GM12878 (cell line): ENCODE measurements around the gene OR2Y1. TPM values are rescaled to one million over a fixed set of nuclear protein-coding genes. Genes with fewer than 3 reads are reported as not detected.

ENCODE experiments used
- ATAC-seq: fragments of 200-7000 bp; cut with Tn5 transposase; 3 replicates; pipeline ENCODE4 v1.9.1; 2020; ENCODE audit warnings: mild to moderate bottlenecking, moderate library complexity
- BruUV-seq: library from RNA; stranded (reverse); fragments of 400-500 nt; replicated peaks from 2 replicates; lab custom pipeline; 2021; lab: Mats Ljungman, UMichigan
- CTCF ChIA-PET: fragments of 300-600 bp; sonication (Branson Sonifier 250); formaldehyde crosslinking; extraction: SDS; loops from one replicate; lab custom pipeline; 2021; ENCODE audit warnings: inconsistent platforms; lab: Yijun Ruan, JAX
- POLR2A ChIA-PET: fragments of 350-600 bp; formaldehyde crosslinking; extraction: SDS; loops from one replicate; lab custom pipeline; 2021; ENCODE audit warnings: inconsistent platforms; lab: Charles Lee
- RAD21 ChIA-PET: fragments of 300-600 bp; sonication (Branson Sonifier 250); formaldehyde crosslinking; loops from one replicate; lab custom pipeline; 2023; ENCODE audit warnings: antibody characterized with exemption; ENCODE audit not compliant: unreplicated experiment; lab: Charles Lee
- SMC1A ChIA-PET: fragments of 300-600 bp; sonication (Branson Sonifier 250); formaldehyde crosslinking; loops from one replicate; lab custom pipeline; 2023; ENCODE audit not compliant: unreplicated experiment, uncharacterized antibody; lab: Charles Lee
- DNase-seq: peaks from one replicate; pipeline ENCODE4 v3.0.0-alpha.2; 2011; ENCODE audit warnings: low read depth, low spot score
- FAIRE-seq: peaks from 3 replicates; lab custom pipeline; 2011; peaks lifted over from hg19 to GRCh38; lab: Jason Lieb, UNC
- H2AFZ ChIP-seq: 2 replicates; pipeline ENCODE4 v1.6.0; 2011; ENCODE audit warnings: low read depth, low read length, control low read depth; ENCODE audit not compliant: control insufficient read depth
- H3K27ac ChIP-seq: 2 replicates; pipeline ENCODE4 v1.5.1; 2011; ENCODE audit warnings: control low read depth; ENCODE audit not compliant: control insufficient read depth, insufficient read depth
- H3K27me3 ChIP-seq, 2 experiments: replicated peaks in 1 of 2; 2 replicates each; pipeline versions ENCODE4 v1.6.0 to v1.6.1; 2011; ENCODE audit warnings: low read length in 1 of 2; ENCODE audit not compliant: control insufficient read depth in 2 of 2, insufficient read depth in 2 of 2
- H3K36me3 ChIP-seq, 2 experiments: 2 replicates each; pipeline ENCODE4 v1.5.1; 2011; ENCODE audit warnings: low read length in 1 of 2; ENCODE audit not compliant: control insufficient read depth in 2 of 2, insufficient read depth in 2 of 2
- H3K4me1 ChIP-seq: 2 replicates; pipeline ENCODE4 v1.6.1; 2011; ENCODE audit warnings: mild to moderate bottlenecking, low read length, moderate library complexity, mixed read lengths; ENCODE audit not compliant: control insufficient read depth, insufficient read depth
- H3K4me2 ChIP-seq: 2 replicates; pipeline ENCODE4 v1.6.0; 2011; ENCODE audit warnings: control low read depth; ENCODE audit not compliant: control insufficient read depth, insufficient read depth
- H3K4me3 ChIP-seq: fragments of 200-600 bp; sonication (generic); 2 replicates; pipeline ENCODE4 v1.5.1; 2016
- H3K79me2 ChIP-seq: 2 replicates; pipeline ENCODE4 v1.6.0; 2011; ENCODE audit warnings: low read length; ENCODE audit not compliant: control insufficient read depth, insufficient read depth
- H3K9ac ChIP-seq: 2 replicates; pipeline ENCODE4 v1.8.0; 2011; ENCODE audit warnings: low read length, control low read depth, mixed read lengths; ENCODE audit not compliant: control insufficient read depth, insufficient read depth
- H3K9me3 ChIP-seq: replicated peaks from 3 replicates; pipeline ENCODE4 v1.5.1; 2011; ENCODE audit warnings: mild to moderate bottlenecking, low read length; ENCODE audit not compliant: control insufficient read depth, insufficient read depth
- H4K20me1 ChIP-seq: 2 replicates; pipeline ENCODE4 v1.6.0; 2011; ENCODE audit not compliant: control insufficient read depth, insufficient read depth
- CHD1 ChIP-seq: IDR thresholded peaks from 2 replicates; pipeline ENCODE4 v1.6.1; 2012; ENCODE audit warnings: low read depth, low read length, improper control_type of control experiment
- ETV6 ChIP-seq, 2 experiments: fragments of 450-650 bp in 1 of 2; IDR thresholded peaks in 1 of 2; conservative IDR thresholded peaks in 1 of 2; 2 replicates each; pipeline ENCODE4 v1.6.1; 2014; ENCODE audit warnings: antibody characterized with exemption in 1 of 2, borderline replicate concordance in 1 of 2, low read depth in 1 of 2, mild to moderate bottlenecking in 1 of 2, moderate library complexity in 1 of 2
- KAT2A ChIP-seq: conservative IDR thresholded peaks from 2 replicates; pipeline ENCODE4 v1.6.1; 2011; ENCODE audit warnings: low read depth, low read length; ENCODE audit not compliant: control insufficient read depth
- LARP7 ChIP-seq: fragments of 450-650 bp; IDR thresholded peaks from 2 replicates; pipeline ENCODE4 v1.6.1; 2017; ENCODE audit warnings: mild to moderate bottlenecking
- MXI1 ChIP-seq: fragments of 150-350 bp; IDR thresholded peaks from 2 replicates; pipeline ENCODE4 v1.6.1; 2011; ENCODE audit warnings: low read depth, mild to moderate bottlenecking, inconsistent platforms, low read length, improper control_type of control experiment
- MYB ChIP-seq: fragments of 150-350 bp; IDR thresholded peaks from 2 replicates; pipeline ENCODE4 v1.6.1; 2014; ENCODE audit warnings: mild to moderate bottlenecking, low read depth, low read length, borderline replicate concordance
- NR2C2 ChIP-seq: IDR thresholded peaks from 2 replicates; pipeline ENCODE4 v1.6.1; 2011; ENCODE audit warnings: borderline replicate concordance, low read depth; ENCODE audit not compliant: control insufficient read depth, insufficient read length
- TCF7 ChIP-seq: IDR thresholded peaks from 2 replicates; pipeline ENCODE4 v1.6.1; 2014; ENCODE audit warnings: antibody characterized with exemption, borderline replicate concordance
- ZSCAN29 ChIP-seq: fragments of 450-650 bp; IDR thresholded peaks from 2 replicates; pipeline ENCODE4 v1.6.1; 2017; ENCODE audit warnings: mild to moderate bottlenecking, moderate library complexity
- WGBS: methylation state at CpG from one replicate; pipeline ENCODE4 v1.1.6; 2016; ENCODE audit warnings: low lambda C conversion rate; ENCODE audit not compliant: insufficient replicate concordance, insufficient coverage; ENCODE audit errors: missing lambda C conversion rate; 5-methylcytosine and 5-hydroxymethylcytosine counted together
- in situ Hi-C: fragments of 300-500 bp; cut with MboI; formaldehyde crosslinking; loops from 9 replicates; pipeline ENCODE4 v1.14.3; 2018; ENCODE audit warnings: mixed read lengths
- intact Hi-C: fragments of 100-400 bp; cut with micrococcal nuclease; formaldehyde crosslinking; loops from one replicate; pipeline ENCODE4 v1.14.2; 2022; ENCODE audit not compliant: unreplicated experiment
- polyA plus RNA-seq, 11 experiments: library from polyadenylated mRNA; depleted of rRNA in 4 of 11; unstranded in 6 of 11; stranded (reverse) in 5 of 11; fragments of >200 nt; fragmentation: Nextera tagmentation in 4 of 11; fragmentation: Illumina TruSeq in 1 of 11; extraction: Ambion mirVana in 4 of 11; extraction: Trizol in 1 of 11; gene quantifications; 1 replicate in 1 of 11; 2 replicates in 10 of 11; pipeline versions ENCODE4 v1.2.1 to v1.2.3, GENCODE V29; 2011 to 2016; ENCODE audit warnings: inconsistent platforms in 2 of 11, missing spikeins in 2 of 11, low read depth in 1 of 11
- total RNA-seq, 4 experiments: library from RNA; depleted of rRNA in 3 of 4; stranded (reverse); fragments of >200 nt in 3 of 4; fragmentation: Illumina TruSeq in 1 of 4; extraction: Trizol in 1 of 4; gene quantifications; 2 replicates each; pipeline versions ENCODE4 v1.2.1 to v1.2.3, GENCODE V29; 2013 to 2021
- TF ChIP-seq, protein P1 (sequence below): fragments of 450-650 bp; IDR thresholded peaks from 2 replicates; pipeline ENCODE4 v1.6.1; 2018; ENCODE audit warnings: mild to moderate bottlenecking, low read depth, moderate library complexity; ENCODE audit not compliant: partially characterized antibody
- TF ChIP-seq, protein P2 (sequence below): fragments of 450-650 bp; formaldehyde crosslinking; IDR thresholded peaks from 2 replicates; pipeline ENCODE4 v1.4.0; 2022; ENCODE audit warnings: mild to moderate bottlenecking, moderate library complexity
- TF ChIP-seq, protein P3 (sequence below): fragments of 450-650 bp; IDR thresholded peaks from 2 replicates; pipeline ENCODE4 v1.6.1; 2017; ENCODE audit warnings: mild to moderate bottlenecking, moderate library complexity
- TF ChIP-seq, protein P4 (sequence below): fragments of 150-350 bp; IDR thresholded peaks from 2 replicates; pipeline ENCODE4 v1.6.1; 2014; ENCODE audit warnings: mild to moderate bottlenecking, low read depth, low read length

The OR2Y1 gene
- total and polyA plus RNA-seq, 10 of the 15 experiments (the other 5 are each of a cell fraction or from before 2014, with no cell fraction given): not detected

DNA sequence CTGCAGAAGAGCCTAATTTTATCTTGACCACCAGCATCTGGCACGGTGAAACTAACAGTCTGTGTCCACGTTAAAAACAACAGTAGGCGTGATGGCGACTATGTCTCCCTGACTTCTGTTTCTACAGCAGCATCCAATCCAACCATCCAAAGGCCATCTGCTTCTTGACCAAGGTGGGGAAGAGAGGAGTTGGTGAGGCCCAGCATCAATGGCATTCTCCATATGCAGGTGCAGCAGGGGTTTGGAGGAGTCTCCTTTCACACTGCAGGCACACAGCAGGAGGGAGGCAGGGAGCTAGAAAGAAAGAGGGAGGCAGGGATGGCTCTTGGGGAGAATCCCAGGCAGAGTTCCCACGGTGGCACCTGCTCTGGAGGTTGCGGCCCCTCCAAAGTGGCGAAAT lies 35.8 kb upstream of the OR2Y1 start:
- no peak overlapping the region for H3K4me3 ChIP-seq
- ChIA-PET RAD21 (no interaction called here), POLR2A (no interaction called here), CTCF (no interaction called here)
- H3K27ac ChIP-seq: no peak overlapping the region
- no TSS peak for BruUV-seq
- DNase-seq (no peak), FAIRE-seq (no peak)
- no peaks in the 10 kb centered on the region for H3K79me2 ChIP-seq
- no peak overlapping the region for H3K4me2 ChIP-seq
- intact Hi-C loops: no loop called here
- H2AFZ ChIP-seq: no peak overlapping the region
- no peaks in the 10 kb centered on the region for H3K27me3 ChIP-seq
- TF ChIP-seq MYB: no peak
- no peak for TF ChIP-seq ZSCAN29
- TF ChIP-seq CHD1: no peak
- no peak for TF ChIP-seq KAT2A
- TF ChIP-seq, protein P1, sequence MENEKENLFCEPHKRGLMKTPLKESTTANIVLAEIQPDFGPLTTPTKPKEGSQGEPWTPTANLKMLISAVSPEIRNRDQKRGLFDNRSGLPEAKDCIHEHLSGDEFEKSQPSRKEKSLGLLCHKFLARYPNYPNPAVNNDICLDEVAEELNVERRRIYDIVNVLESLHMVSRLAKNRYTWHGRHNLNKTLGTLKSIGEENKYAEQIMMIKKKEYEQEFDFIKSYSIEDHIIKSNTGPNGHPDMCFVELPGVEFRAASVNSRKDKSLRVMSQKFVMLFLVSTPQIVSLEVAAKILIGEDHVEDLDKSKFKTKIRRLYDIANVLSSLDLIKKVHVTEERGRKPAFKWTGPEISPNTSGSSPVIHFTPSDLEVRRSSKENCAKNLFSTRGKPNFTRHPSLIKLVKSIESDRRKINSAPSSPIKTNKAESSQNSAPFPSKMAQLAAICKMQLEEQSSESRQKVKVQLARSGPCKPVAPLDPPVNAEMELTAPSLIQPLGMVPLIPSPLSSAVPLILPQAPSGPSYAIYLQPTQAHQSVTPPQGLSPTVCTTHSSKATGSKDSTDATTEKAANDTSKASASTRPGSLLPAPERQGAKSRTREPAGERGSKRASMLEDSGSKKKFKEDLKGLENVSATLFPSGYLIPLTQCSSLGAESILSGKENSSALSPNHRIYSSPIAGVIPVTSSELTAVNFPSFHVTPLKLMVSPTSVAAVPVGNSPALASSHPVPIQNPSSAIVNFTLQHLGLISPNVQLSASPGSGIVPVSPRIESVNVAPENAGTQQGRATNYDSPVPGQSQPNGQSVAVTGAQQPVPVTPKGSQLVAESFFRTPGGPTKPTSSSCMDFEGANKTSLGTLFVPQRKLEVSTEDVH: no peak
- no peak for TF ChIP-seq MXI1
- TF ChIP-seq, protein P2, sequence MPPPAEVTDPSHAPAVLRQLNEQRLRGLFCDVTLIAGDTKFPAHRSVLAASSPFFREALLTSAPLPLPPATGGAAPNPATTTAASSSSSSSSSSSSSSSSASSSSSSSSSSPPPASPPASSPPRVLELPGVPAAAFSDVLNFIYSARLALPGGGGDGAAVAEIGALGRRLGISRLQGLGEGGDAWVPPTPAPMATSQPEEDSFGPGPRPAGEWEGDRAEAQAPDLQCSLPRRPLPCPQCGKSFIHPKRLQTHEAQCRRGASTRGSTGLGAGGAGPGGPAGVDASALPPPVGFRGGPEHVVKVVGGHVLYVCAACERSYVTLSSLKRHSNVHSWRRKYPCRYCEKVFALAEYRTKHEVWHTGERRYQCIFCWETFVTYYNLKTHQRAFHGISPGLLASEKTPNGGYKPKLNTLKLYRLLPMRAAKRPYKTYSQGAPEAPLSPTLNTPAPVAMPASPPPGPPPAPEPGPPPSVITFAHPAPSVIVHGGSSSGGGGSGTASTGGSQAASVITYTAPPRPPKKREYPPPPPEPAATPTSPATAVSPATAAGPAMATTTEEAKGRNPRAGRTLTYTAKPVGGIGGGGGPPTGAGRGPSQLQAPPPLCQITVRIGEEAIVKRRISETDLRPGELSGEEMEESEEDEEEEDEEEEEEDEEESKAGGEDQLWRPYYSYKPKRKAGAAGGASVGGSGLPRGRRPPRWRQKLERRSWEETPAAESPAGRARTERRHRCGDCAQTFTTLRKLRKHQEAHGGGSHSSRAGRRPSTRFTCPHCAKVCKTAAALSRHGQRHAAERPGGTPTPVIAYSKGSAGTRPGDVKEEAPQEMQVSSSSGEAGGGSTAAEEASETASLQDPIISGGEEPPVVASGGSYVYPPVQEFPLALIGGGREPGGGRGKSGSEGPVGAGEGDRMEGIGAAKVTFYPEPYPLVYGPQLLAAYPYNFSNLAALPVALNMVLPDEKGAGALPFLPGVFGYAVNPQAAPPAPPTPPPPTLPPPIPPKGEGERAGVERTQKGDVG: no peak
- no peak for TF ChIP-seq LARP7
- TF ChIP-seq TCF7: no peak
- TF ChIP-seq, protein P3, sequence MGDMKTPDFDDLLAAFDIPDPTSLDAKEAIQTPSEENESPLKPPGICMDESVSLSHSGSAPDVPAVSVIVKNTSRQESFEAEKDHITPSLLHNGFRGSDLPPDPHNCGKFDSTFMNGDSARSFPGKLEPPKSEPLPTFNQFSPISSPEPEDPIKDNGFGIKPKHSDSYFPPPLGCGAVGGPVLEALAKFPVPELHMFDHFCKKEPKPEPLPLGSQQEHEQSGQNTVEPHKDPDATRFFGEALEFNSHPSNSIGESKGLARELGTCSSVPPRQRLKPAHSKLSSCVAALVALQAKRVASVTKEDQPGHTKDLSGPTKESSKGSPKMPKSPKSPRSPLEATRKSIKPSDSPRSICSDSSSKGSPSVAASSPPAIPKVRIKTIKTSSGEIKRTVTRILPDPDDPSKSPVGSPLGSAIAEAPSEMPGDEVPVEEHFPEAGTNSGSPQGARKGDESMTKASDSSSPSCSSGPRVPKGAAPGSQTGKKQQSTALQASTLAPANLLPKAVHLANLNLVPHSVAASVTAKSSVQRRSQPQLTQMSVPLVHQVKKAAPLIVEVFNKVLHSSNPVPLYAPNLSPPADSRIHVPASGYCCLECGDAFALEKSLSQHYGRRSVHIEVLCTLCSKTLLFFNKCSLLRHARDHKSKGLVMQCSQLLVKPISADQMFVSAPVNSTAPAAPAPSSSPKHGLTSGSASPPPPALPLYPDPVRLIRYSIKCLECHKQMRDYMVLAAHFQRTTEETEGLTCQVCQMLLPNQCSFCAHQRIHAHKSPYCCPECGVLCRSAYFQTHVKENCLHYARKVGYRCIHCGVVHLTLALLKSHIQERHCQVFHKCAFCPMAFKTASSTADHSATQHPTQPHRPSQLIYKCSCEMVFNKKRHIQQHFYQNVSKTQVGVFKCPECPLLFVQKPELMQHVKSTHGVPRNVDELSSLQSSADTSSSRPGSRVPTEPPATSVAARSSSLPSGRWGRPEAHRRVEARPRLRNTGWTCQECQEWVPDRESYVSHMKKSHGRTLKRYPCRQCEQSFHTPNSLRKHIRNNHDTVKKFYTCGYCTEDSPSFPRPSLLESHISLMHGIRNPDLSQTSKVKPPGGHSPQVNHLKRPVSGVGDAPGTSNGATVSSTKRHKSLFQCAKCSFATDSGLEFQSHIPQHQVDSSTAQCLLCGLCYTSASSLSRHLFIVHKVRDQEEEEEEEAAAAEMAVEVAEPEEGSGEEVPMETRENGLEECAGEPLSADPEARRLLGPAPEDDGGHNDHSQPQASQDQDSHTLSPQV: no peak
- no peak for TF ChIP-seq ETV6 (conservative IDR thresholded peaks at IDR 0.05 in 1 of 2, IDR thresholded peaks at IDR 0.05 in 1 of 2; ENCODE audit: borderline replicate concordance in 1 of 2, low read depth in 1 of 2)
- TF ChIP-seq NR2C2: no peak
- TF ChIP-seq, protein P4, sequence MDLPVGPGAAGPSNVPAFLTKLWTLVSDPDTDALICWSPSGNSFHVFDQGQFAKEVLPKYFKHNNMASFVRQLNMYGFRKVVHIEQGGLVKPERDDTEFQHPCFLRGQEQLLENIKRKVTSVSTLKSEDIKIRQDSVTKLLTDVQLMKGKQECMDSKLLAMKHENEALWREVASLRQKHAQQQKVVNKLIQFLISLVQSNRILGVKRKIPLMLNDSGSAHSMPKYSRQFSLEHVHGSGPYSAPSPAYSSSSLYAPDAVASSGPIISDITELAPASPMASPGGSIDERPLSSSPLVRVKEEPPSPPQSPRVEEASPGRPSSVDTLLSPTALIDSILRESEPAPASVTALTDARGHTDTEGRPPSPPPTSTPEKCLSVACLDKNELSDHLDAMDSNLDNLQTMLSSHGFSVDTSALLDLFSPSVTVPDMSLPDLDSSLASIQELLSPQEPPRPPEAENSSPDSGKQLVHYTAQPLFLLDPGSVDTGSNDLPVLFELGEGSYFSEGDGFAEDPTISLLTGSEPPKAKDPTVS: no peak
- TF ChIP-seq, all 136 proteins: peak for 0
- no peak for ATAC-seq
- 52% methylated on average over 7 of the region's 7 CpGs for WGBS
- H3K9me3 ChIP-seq: no peaks in the 10 kb centered on the region; the same call in 2 of the 3 replicates
- H3K9ac ChIP-seq: no peak overlapping the region
- in situ Hi-C loops: no loop called here
- H3K36me3 ChIP-seq: no peaks in the 10 kb centered on the region
- no peaks in the 10 kb centered on the region for H3K4me1 ChIP-seq
- H4K20me1 ChIP-seq: no peaks in the 10 kb centered on the region
- SMC1A ChIA-PET: no interaction called here
